Glutamatergic neuron (in vitro differentiated cells): ENCODE measurements around the gene AMPH. TPM values are rescaled to one million over a fixed set of nuclear protein-coding genes. Genes with fewer than 3 reads are reported as not detected.

Experiments used
- DNase-seq: peaks from one replicate; pipeline ENCODE4 v3.0.0; 2022
- H3K27ac Mint-ChIP-seq: one replicate; pipeline ENCODE4 v1.8.0; 2020; ENCODE audit warnings: mild to moderate bottlenecking, mixed read lengths, inconsistent platforms; ENCODE audit not compliant: unreplicated experiment
- H3K27me3 Mint-ChIP-seq: one replicate; pipeline ENCODE4 v1.8.0; 2020; ENCODE audit warnings: mild to moderate bottlenecking, moderate library complexity, mixed read lengths, inconsistent platforms; ENCODE audit not compliant: unreplicated experiment
- H3K36me3 Mint-ChIP-seq: one replicate; pipeline ENCODE4 v1.8.0; 2020; ENCODE audit warnings: mild to moderate bottlenecking, mixed read lengths, inconsistent platforms; ENCODE audit not compliant: unreplicated experiment
- H3K4me1 Mint-ChIP-seq: one replicate; pipeline ENCODE4 v1.8.0; 2020; ENCODE audit warnings: mild to moderate bottlenecking, low read depth, mixed read lengths, inconsistent platforms; ENCODE audit not compliant: unreplicated experiment
- H3K4me3 Mint-ChIP-seq: one replicate; pipeline ENCODE4 v1.8.0; 2020; ENCODE audit warnings: mild to moderate bottlenecking, mixed read lengths, inconsistent platforms; ENCODE audit not compliant: unreplicated experiment
- H3K9me3 Mint-ChIP-seq: one replicate; pipeline ENCODE4 v1.8.0; 2020; ENCODE audit warnings: mild to moderate bottlenecking, moderate library complexity, mixed read lengths, inconsistent platforms; ENCODE audit not compliant: unreplicated experiment
- total RNA-seq: library from RNA; stranded (reverse); fragmentation: NEBNext Ultra II Directional; extraction: Animal tissue kit (Norgen Biotek cat#: 25700); gene quantifications from one replicate; pipeline ENCODE4 v1.2.1, GENCODE V29; 2021; ENCODE audit not compliant: unreplicated experiment
- TF ChIP-seq, protein P1 (sequence below): fragments of 200-600 bp; sonication (generic); IDR thresholded peaks from one replicate; pipeline ENCODE4 v1.5.0; 2021; ENCODE audit not compliant: partially characterized antibody, unreplicated experiment

The AMPH gene
- total RNA-seq, 1 donor from 2014 or later: 9.4 TPM

- TF ChIP-seq, protein P1, sequence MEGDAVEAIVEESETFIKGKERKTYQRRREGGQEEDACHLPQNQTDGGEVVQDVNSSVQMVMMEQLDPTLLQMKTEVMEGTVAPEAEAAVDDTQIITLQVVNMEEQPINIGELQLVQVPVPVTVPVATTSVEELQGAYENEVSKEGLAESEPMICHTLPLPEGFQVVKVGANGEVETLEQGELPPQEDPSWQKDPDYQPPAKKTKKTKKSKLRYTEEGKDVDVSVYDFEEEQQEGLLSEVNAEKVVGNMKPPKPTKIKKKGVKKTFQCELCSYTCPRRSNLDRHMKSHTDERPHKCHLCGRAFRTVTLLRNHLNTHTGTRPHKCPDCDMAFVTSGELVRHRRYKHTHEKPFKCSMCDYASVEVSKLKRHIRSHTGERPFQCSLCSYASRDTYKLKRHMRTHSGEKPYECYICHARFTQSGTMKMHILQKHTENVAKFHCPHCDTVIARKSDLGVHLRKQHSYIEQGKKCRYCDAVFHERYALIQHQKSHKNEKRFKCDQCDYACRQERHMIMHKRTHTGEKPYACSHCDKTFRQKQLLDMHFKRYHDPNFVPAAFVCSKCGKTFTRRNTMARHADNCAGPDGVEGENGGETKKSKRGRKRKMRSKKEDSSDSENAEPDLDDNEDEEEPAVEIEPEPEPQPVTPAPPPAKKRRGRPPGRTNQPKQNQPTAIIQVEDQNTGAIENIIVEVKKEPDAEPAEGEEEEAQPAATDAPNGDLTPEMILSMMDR: no peak
- Mint-ChIP-seq H3K36me3 (peaks cover 6% of the 10 kb centered on the region), H3K27ac (no peak overlapping the region), H3K4me1 (no peaks in the 10 kb centered on the region), H3K27me3 (no peaks in the 10 kb centered on the region), H3K9me3 (no peaks in the 10 kb centered on the region), H3K4me3 (no peak overlapping the region)
- DNase-seq: no peak
Measured at GRCh38 chr7:38453826-38454225, 177.3 kb downstream of the AMPH start.

DNA sequence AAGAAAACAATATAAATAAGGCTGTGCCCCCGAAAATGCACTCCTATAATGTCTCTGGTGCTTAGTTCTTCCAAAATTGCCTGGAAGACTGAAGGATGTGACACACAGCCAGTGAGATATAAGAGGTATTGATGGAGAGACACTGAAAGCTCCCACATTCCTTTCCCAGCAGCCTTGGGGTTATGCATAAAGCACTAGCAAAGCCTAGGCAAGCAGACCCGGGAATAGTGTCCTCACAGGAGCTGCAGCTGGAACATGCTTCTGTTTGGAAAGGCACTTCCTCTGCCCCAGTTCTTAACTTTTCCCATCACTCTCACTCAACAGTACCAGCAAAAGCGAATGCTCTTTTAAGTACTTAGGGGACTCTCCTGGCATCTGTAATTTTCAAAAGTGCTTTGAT lies 178.0 kb downstream of the AMPH start:
- no peak overlapping the region for H3K27ac Mint-ChIP-seq
- H3K36me3 Mint-ChIP-seq: peaks cover 4% of the 10 kb centered on the region
- no peaks in the 10 kb centered on the region for H3K9me3 Mint-ChIP-seq
- H3K27me3 Mint-ChIP-seq: no peaks in the 10 kb centered on the region
- TF ChIP-seq, protein P1: no peak
- H3K4me3 Mint-ChIP-seq: no peak overlapping the region
- H3K4me1 Mint-ChIP-seq: no peaks in the 10 kb centered on the region
- DNase-seq: no peak

DNA sequence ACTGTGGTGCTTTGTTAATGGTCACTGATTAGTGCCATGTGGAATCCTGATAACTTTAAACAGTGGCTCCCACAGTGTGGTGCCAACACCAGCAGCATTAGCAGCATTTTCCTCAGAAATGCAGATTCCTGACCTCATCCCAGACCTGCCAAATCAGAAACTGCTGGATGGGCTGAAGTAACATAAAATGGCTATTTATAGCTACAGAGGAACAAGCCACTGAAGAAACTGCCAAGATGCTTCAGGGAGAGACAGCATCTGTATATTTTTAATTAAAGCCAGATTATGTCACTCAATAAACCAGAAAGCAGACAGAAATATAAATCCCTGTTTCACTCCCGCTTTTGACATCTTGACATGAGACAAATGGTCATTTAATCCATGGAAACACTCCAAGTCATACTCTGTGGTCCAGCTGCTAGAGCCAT lies 178.5 kb downstream of the AMPH start:
- Mint-ChIP-seq H3K27ac (no peak overlapping the region), H3K9me3 (no peaks in the 10 kb centered on the region), H3K4me3 (no peak overlapping the region), H3K36me3 (peaks cover 4% of the 10 kb centered on the region), H3K27me3 (no peaks in the 10 kb centered on the region), H3K4me1 (no peaks in the 10 kb centered on the region)
- TF ChIP-seq, protein P1: no peak
- DNase-seq: no peak

DNA sequence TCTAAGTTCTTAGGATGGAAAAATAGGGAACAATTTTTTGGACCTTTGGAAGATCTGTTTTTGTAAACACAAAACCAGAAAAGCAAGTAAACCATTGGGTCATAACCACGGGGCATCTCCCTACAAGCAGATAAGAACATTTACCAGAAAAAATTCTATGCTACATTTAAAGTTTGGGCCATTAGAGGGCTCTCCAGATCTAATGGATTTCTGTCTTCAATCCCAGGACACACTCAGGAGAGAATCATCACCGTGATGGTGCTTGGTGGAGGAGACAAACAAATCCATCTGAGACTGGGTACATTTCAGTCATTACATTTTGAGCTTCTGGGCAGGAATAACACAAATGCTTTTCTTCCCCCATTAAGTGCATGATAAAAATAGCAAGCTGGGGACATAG lies 179.3 kb downstream of the AMPH start:
- no peaks in the 10 kb centered on the region for H3K9me3 Mint-ChIP-seq
- DNase-seq: no peak
- no peak overlapping the region for H3K27ac Mint-ChIP-seq
- TF ChIP-seq, protein P1: no peak
- H3K27me3 Mint-ChIP-seq: no peaks in the 10 kb centered on the region
- H3K4me1 Mint-ChIP-seq: no peaks in the 10 kb centered on the region
- H3K4me3 Mint-ChIP-seq: no peak overlapping the region
- H3K36me3 Mint-ChIP-seq: peaks cover 4% of the 10 kb centered on the region

DNA sequence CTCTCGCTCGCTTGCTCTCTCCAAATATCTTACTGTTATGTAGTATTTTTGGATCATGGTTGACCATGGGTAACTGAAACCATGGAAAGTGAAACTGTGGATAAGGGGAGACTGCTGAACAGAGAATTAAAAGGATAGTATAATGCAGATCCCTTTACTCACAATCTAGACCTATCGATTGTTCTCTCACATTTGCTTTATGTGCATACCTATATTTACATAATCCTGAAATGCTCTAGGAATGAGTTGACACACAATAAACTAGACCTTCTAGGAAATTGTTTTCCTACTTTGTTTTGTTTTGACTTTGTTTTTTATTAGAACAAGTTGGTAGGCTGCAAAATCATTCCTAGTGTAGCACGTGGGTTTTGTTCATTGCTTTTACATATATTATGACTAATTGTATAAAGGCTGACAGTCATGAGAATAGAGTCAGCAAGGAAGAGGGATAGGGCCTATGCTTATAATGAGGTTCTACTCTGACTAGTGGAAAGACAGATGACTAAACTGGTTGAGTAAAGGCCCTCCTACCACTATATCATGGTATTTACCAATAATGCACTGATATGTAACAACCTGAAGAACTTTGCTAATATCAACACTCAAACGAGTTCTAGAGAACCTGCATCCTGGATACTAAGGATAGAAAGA lies 182.5 kb downstream of the AMPH start:
- no peak overlapping the region for H3K4me3 Mint-ChIP-seq
- no peaks in the 10 kb centered on the region for H3K36me3 Mint-ChIP-seq

More for the DNA sequence above, 182.5 kb downstream of the AMPH start:
- Mint-ChIP-seq H3K27me3 (no peaks in the 10 kb centered on the region), H3K4me1 (no peaks in the 10 kb centered on the region), H3K9me3 (no peaks in the 10 kb centered on the region), H3K27ac (no peak overlapping the region)
- TF ChIP-seq, protein P1: no peak
- no peak for DNase-seq
